ENCODE results near the gene FAM229A.

FAM229A gene

GRCh38 chr1:32393832-32394140 lies 31.5 kb upstream of the FAM229A start:
- in situ Hi-C loops (cut with HindIII; ENCODE audit: low pct_unique_long_range_greater_than_20kb, low sequenced_read_pairs) = no loop called here
- TF ChIP-seq JUND (IDR thresholded peaks at IDR 0.05; ENCODE audit: low read depth) = no peak
- peak; percentile 4 to 51 for DNase-seq (ENCODE audit: low read depth in 1 of 2, low spot score in 1 of 2)

GRCh38 chr1:32393136-32393535 lies 30.9 kb upstream of the FAM229A start:
- DNase-seq (ENCODE audit: low read depth in 1 of 2, low spot score in 1 of 2) = no peak
- in situ Hi-C loops (cut with HindIII; ENCODE audit: low pct_unique_long_range_greater_than_20kb, low sequenced_read_pairs) = no loop called here
- no peak for TF ChIP-seq JUND (IDR thresholded peaks at IDR 0.05; ENCODE audit: low read depth)

GRCh38 chr1:32392325-32392724 lies 30.0 kb upstream of the FAM229A start:
- in situ Hi-C loops (cut with HindIII; ENCODE audit: low pct_unique_long_range_greater_than_20kb, low sequenced_read_pairs) = no loop called here
- no peak for DNase-seq (ENCODE audit: low read depth in 1 of 2, low spot score in 1 of 2)
- no peak for TF ChIP-seq JUND (IDR thresholded peaks at IDR 0.05; ENCODE audit: low read depth)

GRCh38 chr1:32390904-32391870 lies 28.9 kb upstream of the FAM229A start:
- in situ Hi-C loops (cut with HindIII; ENCODE audit: low pct_unique_long_range_greater_than_20kb, low sequenced_read_pairs) = no loop called here

DNA sequence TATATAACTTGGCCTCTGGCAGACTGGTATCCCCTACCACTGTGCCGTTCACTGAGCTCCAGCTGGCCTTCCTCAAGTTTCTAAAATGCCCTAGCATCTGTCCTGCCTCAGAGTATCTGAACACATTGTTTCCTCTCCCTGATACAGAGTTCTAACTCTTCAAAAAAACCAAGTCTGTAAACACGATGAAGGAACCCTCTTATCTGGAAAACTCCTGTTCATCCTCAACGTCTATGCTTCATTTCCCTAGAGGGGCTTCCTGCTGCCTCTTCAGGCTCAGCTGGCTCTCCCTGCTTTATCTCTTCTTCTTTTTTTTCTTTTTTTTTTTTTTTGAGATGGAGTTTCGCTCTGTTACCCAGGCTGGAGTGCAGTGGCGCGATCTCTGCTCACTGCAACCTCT lies 26.4 kb upstream of the FAM229A start:
- no peak for DNase-seq (ENCODE audit: low read depth in 1 of 2, low spot score in 1 of 2)
- no peak for TF ChIP-seq JUND (IDR thresholded peaks at IDR 0.05; ENCODE audit: low read depth)
- in situ Hi-C loops (cut with HindIII; ENCODE audit: low pct_unique_long_range_greater_than_20kb, low sequenced_read_pairs) = no loop called here

More at GRCh38 chr1:32390904-32391870, 28.9 kb upstream of the FAM229A start:
- no peak for TF ChIP-seq JUND (IDR thresholded peaks at IDR 0.05; ENCODE audit: low read depth)
- DNase-seq (ENCODE audit: low read depth in 1 of 2, low spot score in 1 of 2) = no peak

GRCh38 chr1:32386676-32387392 lies 24.5 kb upstream of the FAM229A start:
- no peak for TF ChIP-seq JUND (IDR thresholded peaks at IDR 0.05; ENCODE audit: low read depth)
- DNase-seq (ENCODE audit: low read depth in 1 of 2, low spot score in 1 of 2) = no peak
- in situ Hi-C loops (cut with HindIII; ENCODE audit: low pct_unique_long_range_greater_than_20kb, low sequenced_read_pairs) = no loop called here

DNA sequence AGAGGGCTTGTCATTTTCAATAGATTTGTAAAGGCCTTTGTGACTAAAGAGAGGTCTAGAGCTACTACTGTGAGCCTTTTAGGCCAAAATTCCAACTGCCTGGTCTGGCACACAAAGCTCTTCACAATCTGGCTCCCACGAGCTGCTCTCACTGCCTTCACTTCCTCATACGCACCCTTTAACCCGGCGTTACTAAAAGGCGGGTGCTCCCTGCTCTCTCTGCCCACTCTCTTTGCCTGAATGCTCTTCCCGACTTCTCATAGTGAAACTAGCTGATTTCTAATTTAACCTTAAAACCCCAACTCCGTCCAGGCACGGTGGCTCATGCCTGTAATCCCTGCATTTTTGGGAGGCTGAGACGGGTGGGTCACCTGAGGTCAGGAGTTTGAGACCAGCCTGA lies 17.8 kb upstream of the FAM229A start:
- no peak for TF ChIP-seq JUND (IDR thresholded peaks at IDR 0.05; ENCODE audit: low read depth)
- in situ Hi-C loops (cut with HindIII; ENCODE audit: low pct_unique_long_range_greater_than_20kb, low sequenced_read_pairs) = no loop called here
- no peak for DNase-seq (ENCODE audit: low read depth in 1 of 2, low spot score in 1 of 2)

- in situ Hi-C loops (cut with HindIII; ENCODE audit: low pct_unique_long_range_greater_than_20kb, low sequenced_read_pairs) = no loop called here
- no peak for TF ChIP-seq JUND (IDR thresholded peaks at IDR 0.05; ENCODE audit: low read depth)
- no peak for DNase-seq (ENCODE audit: low read depth in 1 of 2, low spot score in 1 of 2)
These were observed 15.4 kb upstream of the FAM229A start for GRCh38 chr1:32377541-32378220.

DNA sequence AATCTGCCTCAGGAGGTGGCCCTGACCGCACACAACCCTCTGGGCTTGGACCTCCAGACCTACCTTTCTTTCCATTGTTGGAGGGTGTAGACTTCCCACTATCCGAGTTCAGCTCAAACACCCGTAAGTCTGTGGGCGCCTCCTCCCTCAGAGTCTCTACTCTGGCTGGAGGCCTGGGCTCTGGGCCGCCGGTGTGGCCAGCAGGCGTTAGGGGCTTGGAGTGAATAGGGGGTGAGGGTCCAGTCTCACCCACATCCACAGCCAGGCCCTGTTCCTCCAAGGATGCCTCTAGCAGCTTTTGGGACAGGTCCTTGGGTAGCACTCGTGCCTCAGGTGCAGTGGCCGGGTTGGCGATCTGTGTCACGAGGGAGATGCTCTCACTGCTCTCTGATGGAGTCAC lies 13.9 kb upstream of the FAM229A start:
- in situ Hi-C loops (cut with HindIII; ENCODE audit: low pct_unique_long_range_greater_than_20kb, low sequenced_read_pairs) = no loop called here
- DNase-seq (ENCODE audit: low read depth in 1 of 2, low spot score in 1 of 2) = no peak
- no peak for TF ChIP-seq JUND (IDR thresholded peaks at IDR 0.05; ENCODE audit: low read depth)

GRCh38 chr1:32373996-32374592 lies 11.8 kb upstream of the FAM229A start:
- DNase-seq (ENCODE audit: low read depth in 1 of 2, low spot score in 1 of 2) = no peak
- no peak for TF ChIP-seq JUND (IDR thresholded peaks at IDR 0.05; ENCODE audit: low read depth)
- in situ Hi-C loops (cut with HindIII; ENCODE audit: low pct_unique_long_range_greater_than_20kb, low sequenced_read_pairs) = no loop called here

DNA sequence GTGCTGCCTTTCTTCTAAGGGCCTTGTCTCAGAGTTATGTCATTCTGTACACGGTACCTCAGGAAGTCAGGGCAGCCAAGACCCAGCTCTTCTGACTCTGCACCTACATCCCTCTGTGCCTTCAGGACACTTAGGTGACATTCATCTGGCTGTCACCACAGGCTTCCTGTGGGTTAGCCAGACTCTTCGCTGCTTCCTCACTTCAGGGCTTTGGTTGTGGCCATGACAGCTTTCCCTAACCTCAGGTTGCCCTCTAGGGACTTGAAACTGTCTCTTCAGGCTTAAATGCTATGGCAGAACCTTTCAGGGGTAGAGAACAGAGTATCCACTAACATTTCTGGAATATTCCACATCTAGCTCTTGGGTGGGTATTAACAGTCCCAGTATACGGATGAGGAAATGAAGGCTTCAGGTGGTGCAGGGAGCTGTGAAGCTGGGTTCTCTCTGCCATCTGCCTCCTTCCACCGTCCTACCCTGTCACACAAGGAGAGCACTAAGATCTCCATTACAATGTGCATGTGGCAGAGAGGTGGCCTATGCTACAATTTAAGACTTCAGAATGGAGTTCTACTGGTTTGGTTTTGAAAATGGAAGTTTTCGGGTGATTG lies 10.0 kb upstream of the FAM229A start:
- no peak for DNase-seq (ENCODE audit: low read depth in 1 of 2, low spot score in 1 of 2)
- TF ChIP-seq JUND (IDR thresholded peaks at IDR 0.05; ENCODE audit: low read depth) = no peak
- in situ Hi-C loops (cut with HindIII; ENCODE audit: low pct_unique_long_range_greater_than_20kb, low sequenced_read_pairs) = no loop called here

All from T47D (cell line).